Activated CD8-positive, alpha-beta T cell treated with anti-CD3 and anti-CD28 coated beads for 36 hours (primary cell): ENCODE data around the gene PRR9. TPM values are rescaled to one million over a fixed set of nuclear protein-coding genes. Genes with fewer than 3 reads are reported as not detected.

Source experiments
- ATAC-seq: fragments of 200-7000 bp; cut with Tn5 transposase; one replicate; pipeline ENCODE4 v1.10.0; 2021; ENCODE audit warnings: mild to moderate bottlenecking, moderate library complexity
- CTCF ChIA-PET: fragments of 350-600 bp; sonication (Branson Sonifier 250); formaldehyde crosslinking; loops from one replicate; lab custom pipeline; 2021; ENCODE audit warnings: antibody characterized with exemption; lab: Charles Lee
- POLR2A ChIA-PET: fragments of 350-600 bp; sonication (Branson Sonifier 250); formaldehyde crosslinking; loops from one replicate; lab custom pipeline; 2021; ENCODE audit warnings: antibody characterized with exemption; lab: Charles Lee
- DNase-seq: peaks from one replicate; pipeline ENCODE4 v3.0.0-alpha.2; 2020
- H3K27ac Mint-ChIP-seq: one replicate; pipeline ENCODE4 v1.8.0; 2021; ENCODE audit warnings: mild to moderate bottlenecking, mixed read lengths
- H3K27me3 Mint-ChIP-seq: one replicate; pipeline ENCODE4 v1.8.0; 2021; ENCODE audit warnings: mixed read lengths
- H3K36me3 Mint-ChIP-seq: one replicate; pipeline ENCODE4 v1.8.0; 2021; ENCODE audit warnings: low read depth, mixed read lengths
- H3K4me1 Mint-ChIP-seq: one replicate; pipeline ENCODE4 v1.8.0; 2021; ENCODE audit warnings: low read depth, mixed read lengths
- H3K4me3 Mint-ChIP-seq: one replicate; pipeline ENCODE4 v1.8.0; 2021; ENCODE audit warnings: mild to moderate bottlenecking, moderate library complexity, mixed read lengths
- H3K9me3 Mint-ChIP-seq: one replicate; pipeline ENCODE4 v1.8.0; 2021; ENCODE audit warnings: mixed read lengths
- intact Hi-C: fragments of 100-400 bp; cut with micrococcal nuclease; formaldehyde crosslinking; loops from one replicate; pipeline ENCODE4 v1.10.0; 2022
- total RNA-seq, 2 experiments: library from RNA; stranded (reverse); gene quantifications; one replicate each; pipeline ENCODE4 v1.2.3, GENCODE V29; 2021
- TF ChIP-seq, protein P1 (sequence below): fragments of 200-600 bp; IDR thresholded peaks from one replicate; pipeline ENCODE4 v1.8.0; 2022; ENCODE audit warnings: antibody characterized with exemption, mild to moderate bottlenecking

PRR9 gene
- total RNA-seq, 2 experiments from 2014 or later: not detected

DNA sequence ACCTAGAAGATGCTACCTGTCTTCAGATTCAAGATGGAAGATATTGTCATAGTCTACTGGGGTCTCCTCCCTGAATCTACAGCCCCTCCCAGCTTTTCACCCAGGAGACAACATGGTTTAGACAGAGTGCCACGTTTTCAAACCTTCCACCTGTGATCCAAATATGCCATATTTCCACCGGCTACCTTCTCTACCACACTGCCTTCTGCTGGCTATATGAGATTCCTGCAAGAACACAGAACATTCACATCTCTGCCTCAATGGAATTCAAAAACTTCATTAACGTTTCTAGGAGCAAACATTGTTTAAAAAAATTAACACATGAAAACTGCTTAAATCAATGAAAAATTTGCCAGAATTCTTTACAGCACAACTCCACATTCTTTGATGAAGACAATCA, 27.0 kb upstream of the PRR9 start:
- Mint-ChIP-seq H3K4me1 (no peaks in the 10 kb centered on the region), H3K36me3 (no peaks in the 10 kb centered on the region), H3K4me3 (no peak overlapping the region), H3K27ac (no peak overlapping the region), H3K27me3 (peaks cover 50% of the 10 kb centered on the region), H3K9me3 (peaks cover 11% of the 10 kb centered on the region)
- ChIA-PET POLR2A (no interaction called here), CTCF (no interaction called here)
- ATAC-seq: no peak
- TF ChIP-seq, protein P1, sequence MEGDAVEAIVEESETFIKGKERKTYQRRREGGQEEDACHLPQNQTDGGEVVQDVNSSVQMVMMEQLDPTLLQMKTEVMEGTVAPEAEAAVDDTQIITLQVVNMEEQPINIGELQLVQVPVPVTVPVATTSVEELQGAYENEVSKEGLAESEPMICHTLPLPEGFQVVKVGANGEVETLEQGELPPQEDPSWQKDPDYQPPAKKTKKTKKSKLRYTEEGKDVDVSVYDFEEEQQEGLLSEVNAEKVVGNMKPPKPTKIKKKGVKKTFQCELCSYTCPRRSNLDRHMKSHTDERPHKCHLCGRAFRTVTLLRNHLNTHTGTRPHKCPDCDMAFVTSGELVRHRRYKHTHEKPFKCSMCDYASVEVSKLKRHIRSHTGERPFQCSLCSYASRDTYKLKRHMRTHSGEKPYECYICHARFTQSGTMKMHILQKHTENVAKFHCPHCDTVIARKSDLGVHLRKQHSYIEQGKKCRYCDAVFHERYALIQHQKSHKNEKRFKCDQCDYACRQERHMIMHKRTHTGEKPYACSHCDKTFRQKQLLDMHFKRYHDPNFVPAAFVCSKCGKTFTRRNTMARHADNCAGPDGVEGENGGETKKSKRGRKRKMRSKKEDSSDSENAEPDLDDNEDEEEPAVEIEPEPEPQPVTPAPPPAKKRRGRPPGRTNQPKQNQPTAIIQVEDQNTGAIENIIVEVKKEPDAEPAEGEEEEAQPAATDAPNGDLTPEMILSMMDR: no peak
- no peak for DNase-seq
- intact Hi-C loops: no loop called here

DNA sequence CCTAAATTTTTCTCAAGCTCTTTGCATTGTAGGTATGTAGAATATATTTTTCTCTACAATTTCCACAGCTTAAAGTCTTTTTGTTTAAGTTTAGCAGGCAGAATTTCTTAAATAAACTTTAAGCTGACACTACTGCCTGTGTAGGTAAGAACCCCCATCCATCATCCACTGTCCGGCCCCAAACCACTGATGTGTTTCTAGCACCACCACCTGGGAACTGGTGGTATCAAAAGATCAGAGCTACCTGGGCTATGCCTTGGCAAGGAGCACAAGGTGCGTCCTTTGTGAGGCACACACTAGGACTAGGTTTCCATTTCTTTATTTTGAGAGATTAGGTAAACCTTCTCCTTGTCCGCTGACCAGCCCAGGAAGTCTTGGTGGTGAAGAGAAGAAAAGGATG, 24.7 kb upstream of the PRR9 start:
- intact Hi-C loops: no loop called here
- CTCF ChIA-PET: interaction anchor here (0.8 to 1.5 kb wide), 4 partner anchors 40 to 323 kb away, joined by 3 to 6 read pairs (median 4); no protein-coding TSS in a partner anchor
- Mint-ChIP-seq H3K27me3 (peaks cover 35% of the 10 kb centered on the region), H3K36me3 (no peaks in the 10 kb centered on the region), H3K27ac (no peak overlapping the region), H3K9me3 (no peaks in the 10 kb centered on the region), H3K4me1 (no peaks in the 10 kb centered on the region), H3K4me3 (no peak overlapping the region)
- DNase-seq: peak; percentile 16
- POLR2A ChIA-PET: no interaction called here
- TF ChIP-seq, protein P1: no peak
- no peak for ATAC-seq

DNA sequence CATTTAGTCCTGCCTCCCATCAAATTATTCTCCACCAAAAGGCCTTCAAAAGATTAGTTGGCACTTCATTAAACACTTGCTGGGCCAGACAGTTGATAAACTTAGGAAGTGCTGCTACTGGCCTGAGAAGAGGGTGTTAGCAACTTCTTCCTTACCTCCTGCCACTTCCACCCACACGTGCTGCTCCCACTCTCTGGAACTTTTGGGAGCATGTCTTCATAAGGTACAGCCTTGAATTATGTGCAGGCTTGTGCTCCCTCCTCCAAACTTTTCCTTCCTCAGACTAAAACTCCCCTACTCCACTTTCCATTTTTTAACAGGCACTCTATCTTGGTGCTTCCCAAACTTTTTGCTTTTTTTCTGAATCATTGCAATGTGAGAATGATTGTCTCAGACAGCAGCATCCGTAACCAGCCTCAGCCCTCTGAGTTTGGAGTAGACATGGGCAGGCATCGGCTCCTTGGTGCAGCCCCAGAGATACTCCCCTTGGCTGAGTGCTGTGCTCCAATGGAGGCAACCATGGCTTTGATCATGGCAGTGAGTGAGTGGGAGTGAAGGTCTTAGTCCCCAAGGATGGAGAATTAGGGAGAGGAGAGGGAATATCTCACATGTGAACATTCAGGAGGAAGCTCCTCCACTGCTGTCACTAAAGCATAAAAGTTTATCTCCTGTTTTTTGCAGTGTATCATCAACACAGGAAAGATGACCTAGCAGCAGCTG, 22.9 kb upstream of the PRR9 start:
- POLR2A ChIA-PET: no interaction called here
- intact Hi-C loops: no loop called here
- H3K27ac Mint-ChIP-seq: no peak overlapping the region

DNA sequence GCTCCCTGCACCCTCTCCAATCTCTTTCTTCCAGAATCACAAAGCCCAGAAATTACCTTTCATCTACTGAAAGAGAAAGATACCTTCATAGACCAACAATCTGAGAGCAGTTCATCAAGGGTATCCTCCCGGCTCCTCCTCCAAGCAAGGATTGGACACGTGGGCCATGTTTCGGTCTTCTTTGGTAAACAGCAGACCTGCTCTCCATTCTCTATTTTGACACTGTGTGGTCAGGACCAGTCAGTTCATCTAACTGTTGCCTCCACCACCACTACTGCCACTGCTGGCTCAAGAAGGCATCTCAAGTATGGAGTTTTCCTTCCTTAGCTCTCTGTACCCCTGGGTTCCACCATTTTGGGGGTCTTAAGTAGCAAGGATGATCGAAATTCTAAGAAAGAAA, 22.2 kb upstream of the PRR9 start:
- H3K4me3 Mint-ChIP-seq: no peak overlapping the region
- ChIA-PET CTCF (no interaction called here), POLR2A (no interaction called here)
- ATAC-seq (no peak), DNase-seq (no peak)
- H3K27ac Mint-ChIP-seq: no peak overlapping the region
- no peaks in the 10 kb centered on the region for H3K36me3 Mint-ChIP-seq
- H3K4me1 Mint-ChIP-seq: no peaks in the 10 kb centered on the region
- intact Hi-C loops: no loop called here
- TF ChIP-seq, protein P1: no peak
- peaks cover 31% of the 10 kb centered on the region for H3K27me3 Mint-ChIP-seq
- no peaks in the 10 kb centered on the region for H3K9me3 Mint-ChIP-seq

More for the DNA sequence above, 22.9 kb upstream of the PRR9 start:
- CTCF ChIA-PET: interaction anchor here (1.5 kb wide), 1 partner anchor 317 kb away, joined by 4 read pairs; no protein-coding TSS in a partner anchor
- Mint-ChIP-seq H3K27me3 (peaks cover 37% of the 10 kb centered on the region), H3K36me3 (no peaks in the 10 kb centered on the region), H3K4me1 (no peaks in the 10 kb centered on the region), H3K4me3 (no peak overlapping the region), H3K9me3 (no peaks in the 10 kb centered on the region)
- TF ChIP-seq, protein P1: no peak
- ATAC-seq: no peak
- DNase-seq: no peak

DNA sequence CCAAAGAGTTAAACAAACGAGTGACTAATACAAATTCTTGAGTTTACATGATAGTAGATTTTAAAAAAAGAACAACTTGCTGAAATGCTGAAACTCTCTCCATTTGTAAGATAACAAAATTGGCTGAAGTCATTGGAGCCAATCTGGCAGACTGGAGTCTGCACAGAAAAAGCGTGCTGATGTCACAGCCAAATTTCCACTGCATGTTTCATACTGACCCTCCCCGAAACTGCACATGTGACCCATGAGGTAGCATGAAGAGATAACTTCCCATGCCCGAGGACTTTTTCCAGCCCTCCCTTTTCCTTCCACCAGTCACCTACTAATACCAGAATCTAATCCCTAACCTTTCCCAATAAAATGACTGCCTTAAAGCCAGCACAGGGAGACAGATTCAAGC, 15.4 kb upstream of the PRR9 start:
- Mint-ChIP-seq H3K36me3 (no peaks in the 10 kb centered on the region), H3K9me3 (no peaks in the 10 kb centered on the region), H3K4me3 (no peak overlapping the region), H3K27ac (no peak overlapping the region), H3K27me3 (peaks cover 15% of the 10 kb centered on the region), H3K4me1 (no peaks in the 10 kb centered on the region)
- TF ChIP-seq, protein P1: no peak
- DNase-seq (no peak), ATAC-seq (no peak)
- CTCF ChIA-PET: no interaction called here
- POLR2A ChIA-PET: no interaction called here
- intact Hi-C loops: no loop called here
